ENCODE data around the gene CHP1. TPM values are rescaled to one million over a fixed set of nuclear protein-coding genes. Genes with fewer than 3 reads are reported as not detected.

CHP1 gene
- total and polyA plus RNA-seq, 2 of the 8 experiments (the other 6 are each of a cell fraction or from before 2014, with no cell fraction given), result 45.2 to 89.0 TPM

DNA sequence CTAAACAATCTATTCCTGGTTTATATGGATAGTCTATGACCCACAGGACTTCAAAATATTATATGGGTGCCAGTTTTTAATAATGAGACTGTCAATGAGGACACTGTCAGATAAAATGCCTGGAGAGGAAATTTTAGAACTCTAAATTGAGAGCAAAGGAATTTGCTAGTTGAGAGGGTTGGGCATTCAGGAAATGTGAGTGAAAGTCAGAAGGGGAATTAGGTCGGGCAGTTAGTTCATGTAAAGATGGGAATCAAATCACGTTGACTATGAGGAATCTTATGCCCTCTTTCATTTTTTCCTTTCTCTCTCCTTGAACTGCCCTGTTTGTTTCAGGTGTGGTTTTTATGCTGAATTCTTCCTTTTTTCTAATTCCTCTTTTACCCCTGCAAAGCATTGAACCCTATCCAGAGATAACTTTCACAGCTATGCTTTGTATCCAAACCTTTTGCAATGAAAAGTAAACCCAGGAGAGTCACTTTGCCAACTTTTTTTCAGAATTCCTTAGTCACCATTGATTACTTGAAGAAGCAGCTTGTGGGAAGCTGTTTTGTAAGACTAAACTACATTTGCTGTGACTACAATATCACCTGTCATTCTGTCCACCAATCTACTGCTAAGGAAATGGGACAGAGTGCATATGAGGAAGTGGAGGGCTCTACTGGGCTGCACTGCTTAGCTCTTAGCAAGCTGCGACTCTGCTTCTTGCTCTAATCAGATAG, 27.8 kb downstream of the CHP1 start:
- Histone ChIP-seq H2AK5ac (ENCODE audit: low read depth, low read length) (no peak overlapping the region), H3K23me2 (ENCODE audit: low read depth, low read length) (no peaks in the 10 kb centered on the region), H3K56ac (replicated peaks; ENCODE audit: insufficient read length, low read depth, low read length) (no peak overlapping the region), H4K8ac (ENCODE audit: extremely low read depth, insufficient read depth, low read length) (no peak overlapping the region), H3K18ac (ENCODE audit: extremely low read depth, low read length) (no peak overlapping the region), H2BK5ac (ENCODE audit: low read depth, low read length) (no peak overlapping the region), H2BK20ac (ENCODE audit: low read length) (no peak overlapping the region), H3K27ac (ENCODE audit: low read depth, low read length) (no peak overlapping the region), H2BK15ac (ENCODE audit: low read length) (no peak overlapping the region), H3K36me3 (ENCODE audit: control insufficient read depth in 2 of 4, insufficient read depth in 4 of 4, low read length in 3 of 4) (peaks cover 0 to 12% (median 3%) of the 10 kb centered on the region in 4 experiments; a peak in 3 of 8 replicates), H3K79me1 (ENCODE audit: low read depth, low read length) (no peaks in the 10 kb centered on the region), H3K79me2 (ENCODE audit: control insufficient read depth in 1 of 2, insufficient read depth in 2 of 2, low read length in 2 of 2) (no peaks in the 10 kb centered on the region), H2BK12ac (ENCODE audit: low read depth, low read length) (no peak overlapping the region), H4K91ac (replicated peaks; ENCODE audit: insufficient read length, low read length) (no peak overlapping the region), H2AFZ (ENCODE audit: low read length) (no peak overlapping the region), H3K4me1 (replicated peaks in 1 of 4; ENCODE audit: control insufficient read depth in 3 of 4, insufficient read depth in 4 of 4, low read length in 3 of 4) (peaks cover 0 to 3% (median 0%) of the 10 kb centered on the region in 4 experiments; a peak in 4 of 7 replicates), H3K14ac (ENCODE audit: insufficient read length) (no peak overlapping the region), H3K9me3 (ENCODE audit: insufficient read depth in 2 of 2, low read depth in 1 of 2, low read length in 1 of 2) (no peaks in the 10 kb centered on the region), H3K23ac (ENCODE audit: insufficient read length) (no peak overlapping the region), H3K4ac (replicated peaks; ENCODE audit: insufficient read length, low read depth, low read length) (no peak overlapping the region), H3K27me3 (replicated peaks in 1 of 4; ENCODE audit: control insufficient read depth in 3 of 4, extremely low read depth in 1 of 4, insufficient read depth in 3 of 4, low read length in 3 of 4) (no peaks in the 10 kb centered on the region), H3K4me2 (ENCODE audit: insufficient read depth in 1 of 2, low read depth in 2 of 2, low read length in 2 of 2) (no peak overlapping the region), H4K5ac (ENCODE audit: insufficient read length, low read depth, low read length) (no peak overlapping the region), H3K4me3 (ENCODE audit: extremely low read depth in 1 of 4, insufficient read depth in 2 of 4, low read depth in 3 of 4, low read length in 4 of 4) (no peak overlapping the region), H3K9ac (replicated peaks in 1 of 4; ENCODE audit: extremely low read depth in 1 of 4, low read depth in 3 of 4, low read length in 3 of 4) (no peak overlapping the region), H2BK120ac (replicated peaks; ENCODE audit: low read depth, low read length) (no peak overlapping the region), H4K20me1 (replicated peaks in 1 of 2; ENCODE audit: control insufficient read depth in 1 of 2, insufficient read depth in 2 of 2, low read length in 2 of 2) (no peaks in the 10 kb centered on the region)
- ChIA-PET CTCF (ENCODE audit: partially characterized antibody) (interaction anchor here (1.5 kb wide), 1 partner anchor 28 kb away, joined by 5 read pairs; the partner anchor contains the start of gene CHP1), POLR2A (ENCODE audit: partially characterized antibody) (interaction anchor here (1.3 kb wide), 1 partner anchor 24 kb away, joined by 3 read pairs; no protein-coding TSS in a partner anchor)
- 88% methylated on average over 3 of the region's 3 CpGs; no CpG with 5 or more reads in 1 of the 2 experiments for WGBS, 2 experiments (ENCODE audit: extremely low coverage in 1 of 2, insufficient coverage in 1 of 2, insufficient read length in 1 of 2, insufficient replicate concordance in 2 of 2, low coverage in 1 of 2, low lambda C conversion rate in 2 of 2, missing lambda C conversion rate in 1 of 2)
- no peak for FAIRE-seq
- DNase-seq (ENCODE audit: low read depth in 1 of 2, low spot score in 2 of 2), result no peak
- TF ChIP-seq TEAD4 (IDR thresholded peaks at IDR 0.05; ENCODE audit: low read depth, low read length) (no peak), FOSL1 (IDR thresholded peaks at IDR 0.05; ENCODE audit: insufficient read depth, low read depth, low read length) (no peak), ASH2L (IDR thresholded peaks at IDR 0.05; ENCODE audit: low read length) (no peak), PHF8 (conservative IDR thresholded peaks at IDR 0.05; ENCODE audit: low read depth, low read length) (no peak), CBX5 (IDR thresholded peaks at IDR 0.05; ENCODE audit: low read depth, low read length) (no peak), SIN3A (conservative IDR thresholded peaks at IDR 0.05 in 1 of 2, IDR thresholded peaks at IDR 0.05 in 1 of 2; ENCODE audit: low read depth in 1 of 2, low read length in 2 of 2) (no peak), EZH2 (IDR thresholded peaks at IDR 0.05; ENCODE audit: low read depth, low read length, severe bottlenecking) (no peak), SP2 (IDR thresholded peaks at IDR 0.05; ENCODE audit: low read length) (no peak), YY1 (IDR thresholded peaks at IDR 0.05; ENCODE audit: low read depth, low read length) (no peak), POU5F1 (IDR thresholded peaks at IDR 0.05; ENCODE audit: low read depth, low read length) (no peak), NANOG (IDR thresholded peaks at IDR 0.05; ENCODE audit: insufficient read depth, low read depth, low read length, poor library complexity, severe bottlenecking) (no peak), GTF2F1 (IDR thresholded peaks at IDR 0.05; ENCODE audit: borderline replicate concordance, low read depth, low read length) (no peak), CHD2 (IDR thresholded peaks at IDR 0.05; ENCODE audit: low read length) (no peak)
